ENCODE data around the gene ANTXRL.
"Not testable (repeated sequence)": the region's sequence is repeated elsewhere in the genome, so short reads cannot be mapped to it uniquely, and the experiment has no call there.

ANTXRL gene

GRCh38 chr10:46273506-46274477, 13.0 kb upstream of the ANTXRL start:
- DNase-seq (ENCODE audit: low read depth): no peak

- DNase-seq (ENCODE audit: low read depth): no peak
Observed at GRCh38 chr10:46277840-46278239, 9.0 kb upstream of the ANTXRL start.

GRCh38 chr10:46282421-46282831, 4.4 kb upstream of the ANTXRL start:
- not testable (repeated sequence) for DNase-seq (ENCODE audit: low read depth)

GRCh38 chr10:46282842-46283574, 3.8 kb upstream of the ANTXRL start:
- DNase-seq (ENCODE audit: low read depth): peak; percentile 37

- DNase-seq (ENCODE audit: low read depth): no peak
Observed at GRCh38 chr10:46283580-46284285, 3.1 kb upstream of the ANTXRL start.

- DNase-seq (ENCODE audit: low read depth): peak; percentile 18
Observed at GRCh38 chr10:46284286-46285229, 2.2 kb upstream of the ANTXRL start.

- DNase-seq (ENCODE audit: low read depth): no peak
Observed at GRCh38 chr10:46285300-46285699, 1.5 kb upstream of the ANTXRL start.

GRCh38 chr10:46285966-46286620, 704 bp upstream of the ANTXRL start:
- DNase-seq (ENCODE audit: low read depth): no peak

GRCh38 chr10:46287846-46288477, 1.2 kb downstream of the ANTXRL start:
- DNase-seq (ENCODE audit: low read depth): no peak

- no peak for DNase-seq (ENCODE audit: low read depth)
Observed at GRCh38 chr10:46288601-46289206, 1.9 kb downstream of the ANTXRL start.

- DNase-seq (ENCODE audit: low read depth): no peak
Observed at GRCh38 chr10:46289209-46289810, 2.5 kb downstream of the ANTXRL start.

- no peak for DNase-seq (ENCODE audit: low read depth)
Observed at GRCh38 chr10:46290101-46290886, 3.5 kb downstream of the ANTXRL start.

- no peak for DNase-seq (ENCODE audit: low read depth)
Observed at GRCh38 chr10:46291817-46292572, 5.2 kb downstream of the ANTXRL start.

- DNase-seq (ENCODE audit: low read depth): no peak
Observed at GRCh38 chr10:46292573-46293023, 5.8 kb downstream of the ANTXRL start.

GRCh38 chr10:46293228-46293627, 6.4 kb downstream of the ANTXRL start:
- DNase-seq (ENCODE audit: low read depth): no peak

- no peak for DNase-seq (ENCODE audit: low read depth)
Observed at GRCh38 chr10:46293832-46294640, 7.2 kb downstream of the ANTXRL start.
